GM12878 (cell line): ENCODE results near the gene MYG1. TPM values are rescaled to one million over a fixed set of nuclear protein-coding genes. Genes with fewer than 3 reads are reported as not detected.

Experiments
- ATAC-seq: fragments of 200-7000 bp; cut with Tn5 transposase; 3 replicates; pipeline ENCODE4 v1.9.1; 2020; ENCODE audit warnings: mild to moderate bottlenecking, moderate library complexity
- BruUV-seq: library from RNA; stranded (reverse); fragments of 400-500 nt; replicated peaks from 2 replicates; lab custom pipeline; 2021; lab: Mats Ljungman, UMichigan
- CTCF ChIA-PET: fragments of 300-600 bp; sonication (Branson Sonifier 250); formaldehyde crosslinking; extraction: SDS; loops from one replicate; lab custom pipeline; 2021; ENCODE audit warnings: inconsistent platforms; lab: Yijun Ruan, JAX
- POLR2A ChIA-PET: fragments of 350-600 bp; formaldehyde crosslinking; extraction: SDS; loops from one replicate; lab custom pipeline; 2021; ENCODE audit warnings: inconsistent platforms; lab: Charles Lee
- RAD21 ChIA-PET: fragments of 300-600 bp; sonication (Branson Sonifier 250); formaldehyde crosslinking; loops from one replicate; lab custom pipeline; 2023; ENCODE audit warnings: antibody characterized with exemption; ENCODE audit not compliant: unreplicated experiment; lab: Charles Lee
- SMC1A ChIA-PET: fragments of 300-600 bp; sonication (Branson Sonifier 250); formaldehyde crosslinking; loops from one replicate; lab custom pipeline; 2023; ENCODE audit not compliant: unreplicated experiment, uncharacterized antibody; lab: Charles Lee
- DNase-seq: peaks from one replicate; pipeline ENCODE4 v3.0.0-alpha.2; 2011; ENCODE audit warnings: low read depth, low spot score
- FAIRE-seq: peaks from 3 replicates; lab custom pipeline; 2011; peaks lifted over from hg19 to GRCh38; lab: Jason Lieb, UNC
- H2AFZ ChIP-seq: 2 replicates; pipeline ENCODE4 v1.6.0; 2011; ENCODE audit warnings: low read depth, low read length, control low read depth; ENCODE audit not compliant: control insufficient read depth
- H3K27ac ChIP-seq: 2 replicates; pipeline ENCODE4 v1.5.1; 2011; ENCODE audit warnings: control low read depth; ENCODE audit not compliant: control insufficient read depth, insufficient read depth
- H3K27me3 ChIP-seq, 2 experiments: replicated peaks in 1 of 2; 2 replicates each; pipeline versions ENCODE4 v1.6.0 to v1.6.1; 2011; ENCODE audit warnings: low read length in 1 of 2; ENCODE audit not compliant: control insufficient read depth in 2 of 2, insufficient read depth in 2 of 2
- H3K36me3 ChIP-seq, 2 experiments: 2 replicates each; pipeline ENCODE4 v1.5.1; 2011; ENCODE audit warnings: low read length in 1 of 2; ENCODE audit not compliant: control insufficient read depth in 2 of 2, insufficient read depth in 2 of 2
- H3K4me1 ChIP-seq: 2 replicates; pipeline ENCODE4 v1.6.1; 2011; ENCODE audit warnings: mild to moderate bottlenecking, low read length, moderate library complexity, mixed read lengths; ENCODE audit not compliant: control insufficient read depth, insufficient read depth
- H3K4me2 ChIP-seq: 2 replicates; pipeline ENCODE4 v1.6.0; 2011; ENCODE audit warnings: control low read depth; ENCODE audit not compliant: control insufficient read depth, insufficient read depth
- H3K4me3 ChIP-seq: fragments of 200-600 bp; sonication (generic); 2 replicates; pipeline ENCODE4 v1.5.1; 2016
- H3K79me2 ChIP-seq: 2 replicates; pipeline ENCODE4 v1.6.0; 2011; ENCODE audit warnings: low read length; ENCODE audit not compliant: control insufficient read depth, insufficient read depth
- H3K9ac ChIP-seq: 2 replicates; pipeline ENCODE4 v1.8.0; 2011; ENCODE audit warnings: low read length, control low read depth, mixed read lengths; ENCODE audit not compliant: control insufficient read depth, insufficient read depth
- H3K9me3 ChIP-seq: replicated peaks from 3 replicates; pipeline ENCODE4 v1.5.1; 2011; ENCODE audit warnings: mild to moderate bottlenecking, low read length; ENCODE audit not compliant: control insufficient read depth, insufficient read depth
- H4K20me1 ChIP-seq: 2 replicates; pipeline ENCODE4 v1.6.0; 2011; ENCODE audit not compliant: control insufficient read depth, insufficient read depth
- EED ChIP-seq: sonication (generic); IDR thresholded peaks from 2 replicates; pipeline ENCODE4 v1.6.1; 2016; ENCODE audit warnings: antibody characterized with exemption, low read depth
- HDAC2 ChIP-seq: fragments of 200-600 bp; sonication (generic); IDR thresholded peaks from 2 replicates; pipeline ENCODE4 v1.6.1; 2017
- IKZF1 ChIP-seq: fragments of 450-650 bp; conservative IDR thresholded peaks from 2 replicates; pipeline ENCODE4 v1.6.1; 2017; ENCODE audit warnings: antibody characterized with exemption, mild to moderate bottlenecking
- JUNB ChIP-seq: IDR thresholded peaks from 2 replicates; pipeline ENCODE4 v1.6.1; 2016; ENCODE audit warnings: antibody characterized with exemption, mild to moderate bottlenecking
- KAT2A ChIP-seq: conservative IDR thresholded peaks from 2 replicates; pipeline ENCODE4 v1.6.1; 2011; ENCODE audit warnings: low read depth, low read length; ENCODE audit not compliant: control insufficient read depth
- RAD51 ChIP-seq: fragments of 450-650 bp; IDR thresholded peaks from 2 replicates; pipeline ENCODE4 v1.6.1; 2016; ENCODE audit warnings: moderate library complexity, mild to moderate bottlenecking, inconsistent platforms
- RB1 ChIP-seq: fragments of 450-650 bp; formaldehyde crosslinking; IDR thresholded peaks from 2 replicates; pipeline ENCODE4 v1.6.1; 2017; ENCODE audit warnings: mild to moderate bottlenecking, borderline replicate concordance
- RFX5 ChIP-seq: IDR thresholded peaks from 2 replicates; pipeline ENCODE4 v1.6.1; 2011; ENCODE audit warnings: low read depth, low read length, improper control_type of control experiment
- RUNX3 ChIP-seq: IDR thresholded peaks from 2 replicates; pipeline ENCODE4 v1.6.1; 2012; ENCODE audit warnings: low read length, inconsistent platforms
- WGBS: methylation state at CpG from one replicate; pipeline ENCODE4 v1.1.6; 2016; ENCODE audit warnings: low lambda C conversion rate; ENCODE audit not compliant: insufficient replicate concordance, insufficient coverage; ENCODE audit errors: missing lambda C conversion rate; 5-methylcytosine and 5-hydroxymethylcytosine counted together
- in situ Hi-C: fragments of 300-500 bp; cut with MboI; formaldehyde crosslinking; loops from 9 replicates; pipeline ENCODE4 v1.14.3; 2018; ENCODE audit warnings: mixed read lengths
- intact Hi-C: fragments of 100-400 bp; cut with micrococcal nuclease; formaldehyde crosslinking; loops from one replicate; pipeline ENCODE4 v1.14.2; 2022; ENCODE audit not compliant: unreplicated experiment
- polyA plus RNA-seq, 11 experiments: library from polyadenylated mRNA; depleted of rRNA in 4 of 11; unstranded in 6 of 11; stranded (reverse) in 5 of 11; fragments of >200 nt; fragmentation: Nextera tagmentation in 4 of 11; fragmentation: Illumina TruSeq in 1 of 11; extraction: Ambion mirVana in 4 of 11; extraction: Trizol in 1 of 11; gene quantifications; 1 replicate in 1 of 11; 2 replicates in 10 of 11; pipeline versions ENCODE4 v1.2.1 to v1.2.3, GENCODE V29; 2011 to 2016; ENCODE audit warnings: inconsistent platforms in 2 of 11, missing spikeins in 2 of 11, low read depth in 1 of 11
- total RNA-seq, 4 experiments: library from RNA; depleted of rRNA in 3 of 4; stranded (reverse); fragments of >200 nt in 3 of 4; fragmentation: Illumina TruSeq in 1 of 4; extraction: Trizol in 1 of 4; gene quantifications; 2 replicates each; pipeline versions ENCODE4 v1.2.1 to v1.2.3, GENCODE V29; 2013 to 2021
- TF ChIP-seq, protein P1 (sequence below): fragments of 450-650 bp; formaldehyde crosslinking; IDR thresholded peaks from 2 replicates; pipeline ENCODE4 v1.4.0; 2022; ENCODE audit warnings: mild to moderate bottlenecking, moderate library complexity
- TF ChIP-seq, protein P2 (sequence below): fragments of 450-650 bp; formaldehyde crosslinking; IDR thresholded peaks from 2 replicates; pipeline ENCODE4 v1.5.0; 2022; ENCODE audit warnings: mild to moderate bottlenecking, missing genetic modification characterization

Gene MYG1
- total and polyA plus RNA-seq, 10 of the 15 experiments (the other 5 are each of a cell fraction or from before 2014, with no cell fraction given) = 20.7 to 81.0 (median 49.4) TPM

DNA sequence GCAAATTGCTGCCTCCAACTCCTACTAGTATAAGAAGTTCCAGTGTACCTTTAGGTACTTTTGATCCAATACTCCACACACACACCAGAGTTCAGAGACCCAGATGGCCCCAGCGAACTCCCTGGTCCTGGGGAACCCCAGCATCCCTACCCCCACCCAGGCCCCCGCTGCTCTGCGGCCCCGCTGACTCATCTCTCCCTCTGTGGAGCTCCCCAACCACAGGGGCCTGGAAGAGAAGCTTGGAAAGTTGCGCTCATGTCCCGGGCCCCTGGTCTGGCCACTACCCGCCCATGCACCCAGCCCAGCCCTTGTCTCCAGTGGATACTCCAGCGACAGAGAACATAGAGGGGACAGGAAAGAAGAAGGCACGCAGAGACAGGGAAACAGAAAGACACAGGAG lies 40.9 kb downstream of the MYG1 start:
- H3K79me2 ChIP-seq = no peaks in the 10 kb centered on the region
- H3K4me3 ChIP-seq = no peak overlapping the region
- BruUV-seq = no TSS peak
- H3K27ac ChIP-seq = no peak overlapping the region
- FAIRE-seq = no peak
- intact Hi-C loops (no loop called here), in situ Hi-C loops (no loop called here)
- H3K27me3 ChIP-seq = peaks cover 2 to 10% of the 10 kb centered on the region in 2 experiments; a peak in 3 of 4 replicates
- no peak overlapping the region for H2AFZ ChIP-seq
- POLR2A ChIA-PET = interaction anchor here (0.6 kb wide), 1 partner anchor 20 kb away, joined by 3 read pairs; no protein-coding TSS in a partner anchor
- peaks cover 11% of the 10 kb centered on the region for H3K4me1 ChIP-seq
- SMC1A ChIA-PET = interaction anchor here (0.5 to 1.3 kb wide), 4 partner anchors 12 to 49 kb away, joined by 3 read pairs; no protein-coding TSS in a partner anchor
- no peak for ATAC-seq
- H3K9me3 ChIP-seq = no peaks in the 10 kb centered on the region
- H4K20me1 ChIP-seq = no peaks in the 10 kb centered on the region
- CTCF ChIA-PET = interaction anchor here (1.0 to 1.4 kb wide), 3 partner anchors 17 to 42 kb away, joined by 3 to 4 read pairs (median 3); partner anchors contain the start of gene AAAS
- RAD21 ChIA-PET = interaction anchor here (0.6 to 1.2 kb wide), 2 partner anchors 17 to 45 kb away, joined by 3 read pairs; partner anchors contain the start of gene PFDN5
- H3K4me2 ChIP-seq = no peak overlapping the region
- TF ChIP-seq RUNX3 = peak; percentile 73
- TF ChIP-seq, protein P1, sequence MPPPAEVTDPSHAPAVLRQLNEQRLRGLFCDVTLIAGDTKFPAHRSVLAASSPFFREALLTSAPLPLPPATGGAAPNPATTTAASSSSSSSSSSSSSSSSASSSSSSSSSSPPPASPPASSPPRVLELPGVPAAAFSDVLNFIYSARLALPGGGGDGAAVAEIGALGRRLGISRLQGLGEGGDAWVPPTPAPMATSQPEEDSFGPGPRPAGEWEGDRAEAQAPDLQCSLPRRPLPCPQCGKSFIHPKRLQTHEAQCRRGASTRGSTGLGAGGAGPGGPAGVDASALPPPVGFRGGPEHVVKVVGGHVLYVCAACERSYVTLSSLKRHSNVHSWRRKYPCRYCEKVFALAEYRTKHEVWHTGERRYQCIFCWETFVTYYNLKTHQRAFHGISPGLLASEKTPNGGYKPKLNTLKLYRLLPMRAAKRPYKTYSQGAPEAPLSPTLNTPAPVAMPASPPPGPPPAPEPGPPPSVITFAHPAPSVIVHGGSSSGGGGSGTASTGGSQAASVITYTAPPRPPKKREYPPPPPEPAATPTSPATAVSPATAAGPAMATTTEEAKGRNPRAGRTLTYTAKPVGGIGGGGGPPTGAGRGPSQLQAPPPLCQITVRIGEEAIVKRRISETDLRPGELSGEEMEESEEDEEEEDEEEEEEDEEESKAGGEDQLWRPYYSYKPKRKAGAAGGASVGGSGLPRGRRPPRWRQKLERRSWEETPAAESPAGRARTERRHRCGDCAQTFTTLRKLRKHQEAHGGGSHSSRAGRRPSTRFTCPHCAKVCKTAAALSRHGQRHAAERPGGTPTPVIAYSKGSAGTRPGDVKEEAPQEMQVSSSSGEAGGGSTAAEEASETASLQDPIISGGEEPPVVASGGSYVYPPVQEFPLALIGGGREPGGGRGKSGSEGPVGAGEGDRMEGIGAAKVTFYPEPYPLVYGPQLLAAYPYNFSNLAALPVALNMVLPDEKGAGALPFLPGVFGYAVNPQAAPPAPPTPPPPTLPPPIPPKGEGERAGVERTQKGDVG (CRISPR knock-in tag) = no peak
- TF ChIP-seq IKZF1 = 0 out of 2 replicates have a peak, but pooled peaks have one; percentile 17
- TF ChIP-seq, protein P2, sequence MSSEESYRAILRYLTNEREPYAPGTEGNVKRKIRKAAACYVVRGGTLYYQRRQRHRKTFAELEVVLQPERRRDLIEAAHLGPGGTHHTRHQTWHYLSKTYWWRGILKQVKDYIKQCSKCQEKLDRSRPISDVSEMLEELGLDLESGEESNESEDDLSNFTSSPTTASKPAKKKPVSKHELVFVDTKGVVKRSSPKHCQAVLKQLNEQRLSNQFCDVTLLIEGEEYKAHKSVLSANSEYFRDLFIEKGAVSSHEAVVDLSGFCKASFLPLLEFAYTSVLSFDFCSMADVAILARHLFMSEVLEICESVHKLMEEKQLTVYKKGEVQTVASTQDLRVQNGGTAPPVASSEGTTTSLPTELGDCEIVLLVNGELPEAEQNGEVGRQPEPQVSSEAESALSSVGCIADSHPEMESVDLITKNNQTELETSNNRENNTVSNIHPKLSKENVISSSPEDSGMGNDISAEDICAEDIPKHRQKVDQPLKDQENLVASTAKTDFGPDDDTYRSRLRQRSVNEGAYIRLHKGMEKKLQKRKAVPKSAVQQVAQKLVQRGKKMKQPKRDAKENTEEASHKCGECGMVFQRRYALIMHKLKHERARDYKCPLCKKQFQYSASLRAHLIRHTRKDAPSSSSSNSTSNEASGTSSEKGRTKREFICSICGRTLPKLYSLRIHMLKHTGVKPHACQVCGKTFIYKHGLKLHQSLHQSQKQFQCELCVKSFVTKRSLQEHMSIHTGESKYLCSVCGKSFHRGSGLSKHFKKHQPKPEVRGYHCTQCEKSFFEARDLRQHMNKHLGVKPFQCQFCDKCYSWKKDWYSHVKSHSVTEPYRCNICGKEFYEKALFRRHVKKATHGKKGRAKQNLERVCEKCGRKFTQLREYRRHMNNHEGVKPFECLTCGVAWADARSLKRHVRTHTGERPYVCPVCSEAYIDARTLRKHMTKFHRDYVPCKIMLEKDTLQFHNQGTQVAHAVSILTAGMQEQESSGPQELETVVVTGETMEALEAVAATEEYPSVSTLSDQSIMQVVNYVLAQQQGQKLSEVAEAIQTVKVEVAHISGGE (CRISPR knock-in tag) = no peak
- TF ChIP-seq HDAC2 = no peak
- TF ChIP-seq RFX5 = no peak
- TF ChIP-seq JUNB = peak; percentile 30; the same call in 1 of the 2 replicates
- TF ChIP-seq RB1 = no peak
- no peak for TF ChIP-seq RAD51
- TF ChIP-seq EED = peak; percentile 89
- TF ChIP-seq KAT2A = no peak
- no peak for DNase-seq
- WGBS = 7% methylated on average over 9 of the region's 9 CpGs
- H3K9ac ChIP-seq = no peak overlapping the region
- H3K36me3 ChIP-seq = no peaks in the 10 kb centered on the region
